Liver (tissue), 9 donors: ENCODE results near the gene ELP4. TPM values are rescaled to one million over a fixed set of nuclear protein-coding genes. Genes with fewer than 3 reads are reported as not detected.

Experiments used
- DNase-seq: peaks from one replicate; pipeline ENCODE4 v3.0.0-alpha.2; 2017; ENCODE audit warnings: low spot score
- H3K27ac ChIP-seq, 2 donors: one replicate each; pipeline ENCODE4 v1.7.0; 2013; ENCODE audit warnings: inconsistent platforms in 2 of 2, low read length in 2 of 2, control low read depth in 1 of 2, low read depth in 1 of 2, mild to moderate bottlenecking in 1 of 2
- H3K27me3 ChIP-seq, 4 donors: one replicate each; pipeline versions ENCODE4 v1.6.1 to v1.7.0; 2013; ENCODE audit warnings: low read length in 3 of 4, inconsistent platforms in 1 of 4, mild to moderate bottlenecking in 1 of 4, moderate library complexity in 1 of 4; ENCODE audit not compliant: control insufficient read depth in 4 of 4, insufficient read depth in 4 of 4
- H3K36me3 ChIP-seq, 4 donors: one replicate each; pipeline versions ENCODE4 v1.6.1 to v1.7.0; 2013; ENCODE audit warnings: low read length in 3 of 4, mild to moderate bottlenecking in 3 of 4, low read depth in 1 of 4, moderate library complexity in 1 of 4; ENCODE audit not compliant: control insufficient read depth in 4 of 4, insufficient read depth in 3 of 4
- H3K4me1 ChIP-seq, 4 donors: one replicate each; pipeline versions ENCODE4 v1.6.1 to v1.7.0; 2013; ENCODE audit warnings: low read length in 3 of 4, mild to moderate bottlenecking in 3 of 4, moderate library complexity in 1 of 4; ENCODE audit not compliant: control insufficient read depth in 4 of 4, insufficient read depth in 4 of 4
- H3K4me3 ChIP-seq, 3 donors: one replicate each; pipeline versions ENCODE4 v1.6.1 to v1.7.0; 2013; ENCODE audit warnings: low read length in 3 of 3, control low read depth in 1 of 3, low read depth in 1 of 3, mild to moderate bottlenecking in 1 of 3
- H3K9ac ChIP-seq, 2 donors: one replicate each; pipeline ENCODE4 v1.7.0; 2013; ENCODE audit warnings: low read length in 2 of 2, mild to moderate bottlenecking in 2 of 2, moderate library complexity in 2 of 2, control low read depth in 1 of 2, low read depth in 1 of 2
- H3K9me3 ChIP-seq, 4 donors: one replicate each; pipeline versions ENCODE4 v1.6.1 to v1.7.0; 2013; ENCODE audit warnings: low read length in 3 of 4; ENCODE audit not compliant: control insufficient read depth in 4 of 4
- ATF3 ChIP-seq: IDR thresholded peaks from 2 replicates; pipeline ENCODE4 v1.6.1; 2016; ENCODE audit warnings: antibody characterized with exemption
- EGR1 ChIP-seq, 2 donors: IDR thresholded peaks; 2 replicates each; pipeline ENCODE4 v1.6.1; 2016 to 2018; ENCODE audit warnings: antibody characterized with exemption in 2 of 2, low read depth in 2 of 2
- FOXA1 ChIP-seq: IDR thresholded peaks from 2 replicates; pipeline ENCODE4 v1.6.1; 2016; ENCODE audit warnings: antibody characterized with exemption
- FOXA2 ChIP-seq: IDR thresholded peaks from 2 replicates; pipeline ENCODE4 v1.6.1; 2016; ENCODE audit warnings: antibody characterized with exemption
- GABPA ChIP-seq, 2 donors: IDR thresholded peaks in 1 of 2; conservative IDR thresholded peaks in 1 of 2; 2 replicates each; pipeline ENCODE4 v1.6.1; 2016; ENCODE audit warnings: antibody characterized with exemption in 2 of 2, mild to moderate bottlenecking in 1 of 2, moderate library complexity in 1 of 2
- HNF4A ChIP-seq, 2 donors: conservative IDR thresholded peaks; 2 replicates each; pipeline ENCODE4 v1.6.1; 2016; ENCODE audit warnings: antibody characterized with exemption in 2 of 2, mild to moderate bottlenecking in 2 of 2
- HNF4G ChIP-seq: IDR thresholded peaks from 2 replicates; pipeline ENCODE4 v1.6.1; 2016; ENCODE audit warnings: antibody characterized with exemption
- JUND ChIP-seq, 2 donors: IDR thresholded peaks; 2 replicates each; pipeline ENCODE4 v1.6.1; 2016; ENCODE audit warnings: antibody characterized with exemption in 2 of 2
- MAX ChIP-seq: IDR thresholded peaks from 2 replicates; pipeline ENCODE4 v1.6.1; 2016; ENCODE audit warnings: antibody characterized with exemption
- NR2F2 ChIP-seq: IDR thresholded peaks from 2 replicates; pipeline ENCODE4 v1.6.1; 2016; ENCODE audit warnings: antibody characterized with exemption
- RAD21 ChIP-seq, 2 donors: IDR thresholded peaks; 2 replicates each; pipeline ENCODE4 v1.6.1; 2016; ENCODE audit warnings: antibody characterized with exemption in 2 of 2, mild to moderate bottlenecking in 2 of 2
- RXRA ChIP-seq, 2 donors: IDR thresholded peaks; 2 replicates each; pipeline ENCODE4 v1.6.1; 2017 to 2018; ENCODE audit warnings: antibody characterized with exemption in 2 of 2, mild to moderate bottlenecking in 1 of 2
- SP1 ChIP-seq: IDR thresholded peaks from 2 replicates; pipeline ENCODE4 v1.6.1; 2018; ENCODE audit warnings: antibody characterized with exemption, mild to moderate bottlenecking
- TAF1 ChIP-seq: conservative IDR thresholded peaks from 2 replicates; pipeline ENCODE4 v1.6.1; 2016; ENCODE audit warnings: antibody characterized with exemption, mild to moderate bottlenecking
- YY1 ChIP-seq: IDR thresholded peaks from 2 replicates; pipeline ENCODE4 v1.6.1; 2016; ENCODE audit warnings: antibody characterized with exemption, mild to moderate bottlenecking
- WGBS: extraction: QIAGEN DNeasy Blood & Tissue Kit; methylation state at CpG from one replicate; pipeline ENCODE4 v1.1.7; 2013; 5-methylcytosine and 5-hydroxymethylcytosine counted together
- polyA plus RNA-seq, 2 donors: library from polyadenylated mRNA; stranded (reverse) in 1 of 2; unstranded in 1 of 2; fragments of 200-250 nt in 1 of 2; fragments of >200 nt in 1 of 2; fragmentation: Nextera tagmentation in 1 of 2; extraction: Ambion mirVana in 1 of 2; gene quantifications; one replicate each; pipeline versions ENCODE4 v1.2.1 to v1.2.3, GENCODE V29; 2013 to 2015
- total RNA-seq, 2 donors: library from RNA; depleted of rRNA; stranded (reverse); fragments of >200 nt; gene quantifications; one replicate each; pipeline ENCODE4 v1.2.3, GENCODE V29; 2014
- TF ChIP-seq, protein P1 (sequence below): IDR thresholded peaks from 2 replicates; pipeline ENCODE4 v1.6.1; 2016; ENCODE audit warnings: antibody characterized with exemption
- TF ChIP-seq, protein P2 (sequence below): IDR thresholded peaks from 2 replicates; pipeline ENCODE4 v1.6.1; 2016; ENCODE audit warnings: antibody characterized with exemption, mild to moderate bottlenecking
- TF ChIP-seq, protein P3 (sequence below): fragments of 150-350 bp; IDR thresholded peaks from 2 replicates; pipeline ENCODE4 v1.5.1; 2017; ENCODE audit warnings: improper control_type of control experiment, low read depth, low read length; ENCODE audit not compliant: missing input control
- donor health status: healthy.
- donor health status: healthy.
- donor health status: healthy.
- donor health status: healthy.
- donor health status: healthy.

The ELP4 gene
- total and polyA plus RNA-seq, 4 donors = 6.0 to 18.8 (median 12.5) TPM

DNA sequence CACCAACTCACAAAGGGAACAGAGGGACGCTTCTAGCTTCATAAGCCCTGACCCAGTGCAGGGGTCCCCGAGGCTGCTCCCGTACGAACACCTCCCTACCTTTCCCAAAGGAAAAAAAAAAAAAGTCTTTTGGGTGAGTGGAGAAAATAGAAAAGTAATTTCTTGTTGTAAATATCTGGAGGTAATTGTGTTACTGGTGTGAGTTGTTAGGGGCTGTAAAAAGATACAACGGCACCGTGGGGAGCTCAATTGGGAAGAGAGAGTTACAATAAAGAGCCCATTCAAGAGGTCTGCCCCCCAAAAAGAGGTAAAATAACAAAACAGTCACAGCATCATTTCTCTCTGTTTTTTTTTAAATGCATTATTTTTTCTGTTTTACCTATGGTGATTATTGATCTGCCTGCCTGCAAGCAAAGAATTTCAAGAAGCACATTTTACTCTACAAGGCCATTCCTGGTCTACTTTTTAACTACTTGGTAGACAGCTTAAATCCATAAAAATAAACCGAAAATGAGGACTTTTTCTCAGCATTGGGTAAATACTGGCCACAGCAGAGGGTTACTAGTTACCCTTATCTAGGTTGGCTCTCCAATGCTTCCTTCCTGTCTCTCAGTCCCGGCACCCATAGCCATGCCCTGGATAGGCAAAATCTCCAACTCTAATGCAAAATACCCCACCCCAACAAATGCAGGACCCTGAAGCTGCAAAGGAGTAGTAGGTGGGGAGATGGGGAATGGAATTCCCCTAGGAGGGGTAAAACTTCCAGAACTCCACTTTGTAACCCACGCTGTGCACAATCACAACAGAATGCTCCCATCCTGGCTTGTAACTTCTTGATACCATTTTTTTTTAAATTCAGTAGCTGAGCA, 298.5 kb downstream of the ELP4 start:
- H3K27ac ChIP-seq = no peak overlapping the region
- peaks cover 16 to 52% (median 33%) of the 10 kb centered on the region in 4 donors for H3K27me3 ChIP-seq
- WGBS = 8% methylated on average over 9 of the region's 9 CpGs
- no peak overlapping the region for H3K4me3 ChIP-seq
- no peak for TF ChIP-seq GABPA (IDR thresholded peaks at IDR 0.05 in 1 of 2, conservative IDR thresholded peaks at IDR 0.05 in 1 of 2)
- no peak for TF ChIP-seq JUND (IDR thresholded peaks at IDR 0.05)
- TF ChIP-seq HNF4G = no peak
- TF ChIP-seq NR2F2 = no peak
- TF ChIP-seq MAX = no peak
- TF ChIP-seq, protein P1, sequence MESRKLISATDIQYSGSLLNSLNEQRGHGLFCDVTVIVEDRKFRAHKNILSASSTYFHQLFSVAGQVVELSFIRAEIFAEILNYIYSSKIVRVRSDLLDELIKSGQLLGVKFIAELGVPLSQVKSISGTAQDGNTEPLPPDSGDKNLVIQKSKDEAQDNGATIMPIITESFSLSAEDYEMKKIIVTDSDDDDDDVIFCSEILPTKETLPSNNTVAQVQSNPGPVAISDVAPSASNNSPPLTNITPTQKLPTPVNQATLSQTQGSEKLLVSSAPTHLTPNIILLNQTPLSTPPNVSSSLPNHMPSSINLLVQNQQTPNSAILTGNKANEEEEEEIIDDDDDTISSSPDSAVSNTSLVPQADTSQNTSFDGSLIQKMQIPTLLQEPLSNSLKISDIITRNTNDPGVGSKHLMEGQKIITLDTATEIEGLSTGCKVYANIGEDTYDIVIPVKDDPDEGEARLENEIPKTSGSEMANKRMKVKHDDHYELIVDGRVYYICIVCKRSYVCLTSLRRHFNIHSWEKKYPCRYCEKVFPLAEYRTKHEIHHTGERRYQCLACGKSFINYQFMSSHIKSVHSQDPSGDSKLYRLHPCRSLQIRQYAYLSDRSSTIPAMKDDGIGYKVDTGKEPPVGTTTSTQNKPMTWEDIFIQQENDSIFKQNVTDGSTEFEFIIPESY = no peak
- no peak for TF ChIP-seq EGR1 (IDR thresholded peaks at IDR 0.05; ENCODE audit: low read depth in 2 of 2)
- TF ChIP-seq, protein P2, sequence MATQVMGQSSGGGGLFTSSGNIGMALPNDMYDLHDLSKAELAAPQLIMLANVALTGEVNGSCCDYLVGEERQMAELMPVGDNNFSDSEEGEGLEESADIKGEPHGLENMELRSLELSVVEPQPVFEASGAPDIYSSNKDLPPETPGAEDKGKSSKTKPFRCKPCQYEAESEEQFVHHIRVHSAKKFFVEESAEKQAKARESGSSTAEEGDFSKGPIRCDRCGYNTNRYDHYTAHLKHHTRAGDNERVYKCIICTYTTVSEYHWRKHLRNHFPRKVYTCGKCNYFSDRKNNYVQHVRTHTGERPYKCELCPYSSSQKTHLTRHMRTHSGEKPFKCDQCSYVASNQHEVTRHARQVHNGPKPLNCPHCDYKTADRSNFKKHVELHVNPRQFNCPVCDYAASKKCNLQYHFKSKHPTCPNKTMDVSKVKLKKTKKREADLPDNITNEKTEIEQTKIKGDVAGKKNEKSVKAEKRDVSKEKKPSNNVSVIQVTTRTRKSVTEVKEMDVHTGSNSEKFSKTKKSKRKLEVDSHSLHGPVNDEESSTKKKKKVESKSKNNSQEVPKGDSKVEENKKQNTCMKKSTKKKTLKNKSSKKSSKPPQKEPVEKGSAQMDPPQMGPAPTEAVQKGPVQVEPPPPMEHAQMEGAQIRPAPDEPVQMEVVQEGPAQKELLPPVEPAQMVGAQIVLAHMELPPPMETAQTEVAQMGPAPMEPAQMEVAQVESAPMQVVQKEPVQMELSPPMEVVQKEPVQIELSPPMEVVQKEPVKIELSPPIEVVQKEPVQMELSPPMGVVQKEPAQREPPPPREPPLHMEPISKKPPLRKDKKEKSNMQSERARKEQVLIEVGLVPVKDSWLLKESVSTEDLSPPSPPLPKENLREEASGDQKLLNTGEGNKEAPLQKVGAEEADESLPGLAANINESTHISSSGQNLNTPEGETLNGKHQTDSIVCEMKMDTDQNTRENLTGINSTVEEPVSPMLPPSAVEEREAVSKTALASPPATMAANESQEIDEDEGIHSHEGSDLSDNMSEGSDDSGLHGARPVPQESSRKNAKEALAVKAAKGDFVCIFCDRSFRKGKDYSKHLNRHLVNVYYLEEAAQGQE = no peak
- no peak for TF ChIP-seq ATF3
- no peak for TF ChIP-seq SP1
- no peak for TF ChIP-seq RXRA (IDR thresholded peaks at IDR 0.05)
- TF ChIP-seq RAD21 (IDR thresholded peaks at IDR 0.05) = no peak
- no peak for TF ChIP-seq TAF1
- no peak for TF ChIP-seq FOXA2
- no peak for TF ChIP-seq FOXA1
- no peak for TF ChIP-seq HNF4A (conservative IDR thresholded peaks at IDR 0.05)
- TF ChIP-seq, protein P3, sequence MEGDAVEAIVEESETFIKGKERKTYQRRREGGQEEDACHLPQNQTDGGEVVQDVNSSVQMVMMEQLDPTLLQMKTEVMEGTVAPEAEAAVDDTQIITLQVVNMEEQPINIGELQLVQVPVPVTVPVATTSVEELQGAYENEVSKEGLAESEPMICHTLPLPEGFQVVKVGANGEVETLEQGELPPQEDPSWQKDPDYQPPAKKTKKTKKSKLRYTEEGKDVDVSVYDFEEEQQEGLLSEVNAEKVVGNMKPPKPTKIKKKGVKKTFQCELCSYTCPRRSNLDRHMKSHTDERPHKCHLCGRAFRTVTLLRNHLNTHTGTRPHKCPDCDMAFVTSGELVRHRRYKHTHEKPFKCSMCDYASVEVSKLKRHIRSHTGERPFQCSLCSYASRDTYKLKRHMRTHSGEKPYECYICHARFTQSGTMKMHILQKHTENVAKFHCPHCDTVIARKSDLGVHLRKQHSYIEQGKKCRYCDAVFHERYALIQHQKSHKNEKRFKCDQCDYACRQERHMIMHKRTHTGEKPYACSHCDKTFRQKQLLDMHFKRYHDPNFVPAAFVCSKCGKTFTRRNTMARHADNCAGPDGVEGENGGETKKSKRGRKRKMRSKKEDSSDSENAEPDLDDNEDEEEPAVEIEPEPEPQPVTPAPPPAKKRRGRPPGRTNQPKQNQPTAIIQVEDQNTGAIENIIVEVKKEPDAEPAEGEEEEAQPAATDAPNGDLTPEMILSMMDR = no peak
- TF ChIP-seq YY1 = no peak
- H3K4me1 ChIP-seq = peaks cover 31 to 48% (median 33%) of the 10 kb centered on the region in 4 donors
- DNase-seq = no peak
- H3K36me3 ChIP-seq = no peaks in the 10 kb centered on the region
- no peak overlapping the region for H3K9ac ChIP-seq
- peaks cover 0 to 4% (median 0%) of the 10 kb centered on the region in 4 donors for H3K9me3 ChIP-seq
